Activated T-cell treated with anti-CD3 and anti-CD28 coated beads for 1 hour (primary cell): ENCODE data around the gene KLHL13.
"Not testable (repeated sequence)": the region's sequence is repeated elsewhere in the genome, so short reads cannot be mapped to it uniquely, and the experiment has no call there.

Experiments
- DNase-seq: peaks from one replicate; pipeline ENCODE4 v3.0.0-alpha.2; 2020; ENCODE audit warnings: low read depth

The KLHL13 gene, protein sequence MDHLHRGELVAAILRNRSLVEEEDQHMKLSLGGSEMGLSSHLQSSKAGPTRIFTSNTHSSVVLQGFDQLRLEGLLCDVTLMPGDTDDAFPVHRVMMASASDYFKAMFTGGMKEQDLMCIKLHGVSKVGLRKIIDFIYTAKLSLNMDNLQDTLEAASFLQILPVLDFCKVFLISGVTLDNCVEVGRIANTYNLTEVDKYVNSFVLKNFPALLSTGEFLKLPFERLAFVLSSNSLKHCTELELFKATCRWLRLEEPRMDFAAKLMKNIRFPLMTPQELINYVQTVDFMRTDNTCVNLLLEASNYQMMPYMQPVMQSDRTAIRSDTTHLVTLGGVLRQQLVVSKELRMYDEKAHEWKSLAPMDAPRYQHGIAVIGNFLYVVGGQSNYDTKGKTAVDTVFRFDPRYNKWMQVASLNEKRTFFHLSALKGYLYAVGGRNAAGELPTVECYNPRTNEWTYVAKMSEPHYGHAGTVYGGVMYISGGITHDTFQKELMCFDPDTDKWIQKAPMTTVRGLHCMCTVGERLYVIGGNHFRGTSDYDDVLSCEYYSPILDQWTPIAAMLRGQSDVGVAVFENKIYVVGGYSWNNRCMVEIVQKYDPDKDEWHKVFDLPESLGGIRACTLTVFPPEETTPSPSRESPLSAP

DNA sequence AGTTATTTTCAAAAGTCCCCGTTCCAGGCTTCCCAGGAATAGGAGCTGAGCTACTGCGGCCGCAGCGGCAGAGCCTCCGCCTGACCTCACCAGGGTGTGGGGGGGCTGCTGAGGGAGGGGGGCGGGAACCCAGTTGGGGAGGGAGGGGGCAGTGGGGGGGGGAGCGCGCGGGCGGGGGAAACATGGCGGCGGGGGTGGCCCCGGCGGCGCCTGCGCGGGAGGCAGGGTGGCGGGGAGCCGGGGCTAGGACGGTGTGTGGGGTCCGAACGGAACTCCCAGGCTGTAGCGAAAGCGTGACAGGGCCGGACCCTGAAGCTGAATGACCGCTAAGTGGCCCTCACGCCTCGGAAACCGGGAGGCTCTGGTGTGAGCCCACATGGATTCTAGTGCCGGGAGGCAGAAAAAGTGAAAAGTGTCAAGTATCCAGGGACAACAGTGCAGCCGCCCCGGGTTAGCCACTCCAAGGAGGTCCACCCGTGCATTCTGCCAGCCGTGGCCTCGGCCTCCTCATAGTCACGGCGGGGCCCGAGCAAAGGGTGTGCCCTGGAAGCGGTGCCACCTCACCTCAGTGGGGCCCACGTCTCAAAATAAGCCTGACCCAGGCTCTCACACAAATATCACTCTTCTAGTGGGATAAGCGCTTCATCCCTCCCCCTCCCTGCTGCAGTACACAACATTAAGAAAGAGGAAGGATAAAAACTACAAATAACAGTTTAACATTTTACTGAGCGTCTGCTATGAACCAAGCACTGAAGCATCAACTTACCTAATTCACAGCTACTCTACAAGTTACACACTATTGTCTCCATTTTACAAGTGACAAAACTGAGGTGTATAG, at the start of gene KLHL13:
KLHL13 (minus strand) TSS at position 98 of the 838 bp plus-strand sequence. CDS start 88,337 bp downstream, outside the sequence.
- DNase-seq: peak; percentile 0

DNA sequence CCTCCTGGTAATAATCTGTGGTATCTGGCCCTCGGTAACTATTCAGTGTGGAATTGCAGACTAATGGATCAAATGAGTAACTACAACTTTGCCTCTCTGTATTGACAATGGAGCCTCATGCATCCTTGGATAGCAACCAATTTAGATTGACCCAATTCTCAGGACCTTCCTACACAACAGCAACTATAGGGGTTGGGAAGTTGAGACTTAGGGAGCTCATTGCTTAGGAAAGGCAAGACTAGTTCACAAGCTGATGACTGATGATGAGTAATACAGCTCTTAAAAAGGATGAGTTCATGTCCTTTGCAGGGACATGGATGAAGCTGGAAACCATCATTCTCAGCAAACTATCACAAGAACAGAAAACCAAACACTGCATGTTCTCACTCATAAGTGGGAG, 47.5 kb upstream of the KLHL13 start:
- DNase-seq: no peak

DNA sequence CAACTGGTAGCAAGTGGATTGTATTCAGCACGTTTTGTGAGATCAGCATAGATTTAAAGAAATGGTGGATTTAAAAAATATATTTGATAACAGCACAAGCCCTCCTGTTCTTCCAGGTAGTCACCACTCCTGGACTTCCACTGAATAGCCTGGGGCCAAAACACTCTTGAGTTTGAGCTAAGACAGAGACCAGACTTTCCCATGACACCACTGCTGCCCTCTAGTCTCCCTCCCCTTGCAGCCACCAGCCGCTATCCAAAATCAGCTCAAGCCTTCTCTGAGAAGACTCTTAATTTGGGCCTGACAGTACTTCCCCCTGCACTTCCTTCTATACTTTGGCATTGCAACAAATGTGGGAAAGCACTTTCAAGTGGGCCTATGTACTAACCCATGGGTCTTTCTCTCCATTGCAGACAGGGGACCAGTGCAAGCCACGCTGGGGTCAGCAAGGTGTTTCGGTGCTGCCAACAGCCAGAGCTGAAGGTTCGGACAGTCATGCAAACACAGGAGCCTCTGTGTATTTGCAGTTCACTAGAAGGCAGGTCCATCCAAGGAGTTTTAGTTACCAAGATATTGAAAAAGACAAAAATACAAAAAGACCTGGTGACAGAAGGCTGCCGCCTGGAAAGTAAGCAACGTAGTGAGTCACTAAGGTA, 40.5 kb upstream of the KLHL13 start:
- no peak for DNase-seq

DNA sequence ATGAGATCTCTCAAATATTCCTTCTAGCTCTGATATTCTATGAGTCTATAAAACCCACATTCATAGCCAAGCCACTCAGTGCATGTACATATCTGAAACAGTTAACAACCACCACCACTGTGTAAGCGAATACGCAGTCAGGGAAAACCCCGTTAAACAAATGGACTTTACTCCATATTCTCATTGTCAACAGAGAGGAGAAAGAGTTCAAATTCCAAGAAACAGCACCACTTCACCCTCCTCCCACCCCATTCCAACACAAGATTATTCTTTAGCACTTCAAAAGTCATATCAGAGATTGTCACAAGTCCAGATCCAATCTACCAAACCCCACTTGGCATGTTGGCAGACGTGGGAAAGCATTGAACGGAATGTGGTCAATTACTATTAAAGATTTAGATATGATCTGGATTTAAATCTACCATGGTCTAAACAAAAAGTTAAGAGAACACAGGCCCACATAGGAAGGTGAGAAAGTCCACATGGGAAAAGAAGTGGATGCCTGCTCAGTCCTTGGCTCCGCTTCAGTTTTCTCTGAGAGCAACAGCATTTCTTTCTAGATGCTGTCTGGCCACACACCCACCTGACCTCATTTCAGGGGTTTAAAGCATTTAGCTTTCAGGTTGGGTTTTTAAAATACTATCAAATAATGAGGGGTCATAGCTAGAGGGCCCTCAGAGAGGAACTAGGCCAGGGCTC, 39.8 kb upstream of the KLHL13 start:
- no peak for DNase-seq

DNA sequence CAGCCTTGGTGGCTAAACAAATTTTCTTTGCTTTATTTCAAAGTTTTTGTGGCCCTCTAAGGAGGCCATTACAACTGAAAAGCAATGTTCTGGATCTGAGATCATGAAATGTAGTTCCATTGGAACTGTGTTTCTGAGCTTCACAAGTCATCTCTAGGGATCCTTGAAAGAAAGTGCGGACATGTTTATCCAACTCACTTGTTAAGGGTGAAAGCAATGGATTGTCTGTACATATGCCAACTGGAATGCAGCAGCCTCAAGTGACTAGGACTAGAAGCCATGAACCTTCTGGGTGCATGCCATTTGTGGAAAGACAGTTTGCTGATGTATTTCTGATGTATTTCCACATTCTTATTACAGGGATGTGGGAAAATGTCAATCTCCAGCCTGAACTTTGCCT, 36.7 kb upstream of the KLHL13 start:
- no peak for DNase-seq

DNA sequence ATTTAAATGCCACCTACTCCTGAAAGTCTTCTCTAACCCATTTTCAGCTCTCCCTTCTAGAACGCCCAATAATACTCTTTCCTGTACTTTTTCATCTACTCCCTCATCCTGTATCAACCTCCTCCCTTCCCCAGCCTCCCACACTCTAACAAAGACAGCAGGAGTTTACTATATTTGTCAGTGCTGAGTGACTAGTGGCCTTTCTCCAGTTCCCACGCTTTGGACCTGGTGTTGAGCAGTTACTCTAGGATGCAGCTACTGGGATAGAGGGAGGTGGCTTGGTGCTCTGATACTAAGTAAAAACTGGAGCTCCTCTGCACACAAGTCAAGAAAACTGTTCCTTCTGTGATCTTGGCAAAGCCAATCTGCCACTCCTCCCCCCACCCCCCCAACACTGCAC, 36.1 kb upstream of the KLHL13 start:
- no peak for DNase-seq

DNA sequence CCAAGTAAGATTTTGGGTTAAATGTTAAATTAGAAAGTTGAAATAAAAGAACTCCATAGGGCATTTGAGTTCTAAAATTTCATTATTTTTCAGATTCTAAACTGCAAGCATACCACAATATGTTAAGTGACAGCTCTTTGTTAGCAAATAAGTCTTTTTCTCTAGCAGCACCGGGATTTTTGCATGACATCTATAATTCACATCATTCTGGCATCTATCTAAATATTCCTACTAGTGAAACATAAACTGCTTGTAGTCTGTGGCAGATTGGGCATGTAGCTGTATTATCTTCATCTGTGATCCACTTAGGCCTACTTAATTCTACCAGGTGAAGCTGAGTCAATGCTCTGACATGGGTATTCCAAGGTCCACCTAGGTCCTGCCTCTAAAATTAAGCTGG, 32.1 kb upstream of the KLHL13 start:
- no peak for DNase-seq

DNA sequence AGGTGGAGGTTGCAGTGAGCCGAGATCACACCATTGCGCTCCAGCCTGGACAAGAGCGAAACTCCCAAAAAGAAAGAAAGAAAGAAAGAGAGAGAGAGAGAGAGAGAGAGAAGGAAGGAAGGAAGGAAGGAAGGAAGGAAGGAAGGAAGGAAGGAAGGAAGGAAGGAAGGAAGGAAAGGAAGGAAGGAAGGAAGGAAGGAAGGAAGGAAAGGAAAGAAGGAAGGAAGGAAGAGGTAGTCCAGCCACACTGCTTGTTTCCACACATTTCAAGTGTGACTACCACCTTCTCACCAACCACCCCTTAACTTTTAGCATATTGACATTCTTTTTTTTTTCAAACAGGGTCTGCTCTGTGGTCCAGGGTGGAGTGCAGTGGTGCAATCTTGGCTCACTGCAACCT, 31.2 kb upstream of the KLHL13 start:
- not testable (repeated sequence) for DNase-seq

DNA sequence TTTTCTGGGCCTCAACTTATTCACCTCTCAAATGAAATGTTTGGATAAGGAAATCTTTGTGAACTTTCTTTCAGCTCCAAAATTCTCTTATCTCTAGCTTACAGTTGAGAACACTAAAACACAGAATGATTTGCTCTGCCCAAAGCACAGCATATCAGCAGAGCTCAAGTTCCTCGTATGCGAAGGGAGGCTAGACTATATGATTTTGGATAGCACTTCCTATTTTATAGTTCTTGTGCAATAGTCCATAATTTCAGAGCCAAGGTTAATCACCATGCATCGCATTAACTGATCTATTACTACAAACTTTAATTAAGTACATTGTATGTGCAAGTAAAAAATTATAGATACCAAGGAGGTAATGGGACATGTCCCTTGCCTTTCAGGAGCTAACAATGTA, 27.0 kb upstream of the KLHL13 start:
- DNase-seq: no peak

DNA sequence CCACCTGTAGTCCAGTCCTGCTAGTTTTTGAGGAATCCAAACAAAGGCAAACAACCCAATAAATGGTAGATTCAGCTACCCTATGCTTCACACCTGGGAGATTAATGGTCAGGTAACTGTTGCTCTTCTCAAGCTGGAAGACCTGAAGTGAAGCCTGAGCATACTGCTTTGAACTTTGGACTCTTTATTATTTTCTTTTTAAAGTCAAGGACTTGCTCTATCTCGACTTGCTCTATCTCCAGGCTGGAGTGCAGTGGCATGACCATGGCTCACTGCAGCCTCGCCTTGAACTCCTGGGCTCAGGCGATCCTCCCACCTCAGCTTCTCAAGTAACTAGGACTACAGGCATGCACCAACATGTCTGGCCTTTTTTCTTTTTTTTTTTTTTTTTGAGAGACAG, 14.7 kb upstream of the KLHL13 start:
- no peak for DNase-seq

DNA sequence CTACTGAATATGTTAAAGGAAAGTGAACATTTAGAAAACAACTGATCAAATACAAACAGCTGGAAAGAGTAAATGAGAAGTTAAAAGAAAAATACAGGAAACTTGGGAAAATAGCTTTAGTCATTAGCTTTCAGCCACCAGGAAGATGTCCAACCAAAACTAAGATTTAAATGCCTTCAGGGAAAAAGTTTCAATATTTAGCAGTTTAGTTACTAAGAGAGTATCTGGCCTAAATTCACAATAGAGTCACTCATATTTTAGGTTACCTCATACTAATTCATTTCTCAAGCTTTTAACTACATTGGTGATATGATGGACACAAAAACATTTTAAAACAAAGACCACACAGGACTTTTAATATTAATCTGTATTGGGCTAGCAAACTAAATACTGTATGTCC, 13.1 kb upstream of the KLHL13 start:
- DNase-seq: no peak

DNA sequence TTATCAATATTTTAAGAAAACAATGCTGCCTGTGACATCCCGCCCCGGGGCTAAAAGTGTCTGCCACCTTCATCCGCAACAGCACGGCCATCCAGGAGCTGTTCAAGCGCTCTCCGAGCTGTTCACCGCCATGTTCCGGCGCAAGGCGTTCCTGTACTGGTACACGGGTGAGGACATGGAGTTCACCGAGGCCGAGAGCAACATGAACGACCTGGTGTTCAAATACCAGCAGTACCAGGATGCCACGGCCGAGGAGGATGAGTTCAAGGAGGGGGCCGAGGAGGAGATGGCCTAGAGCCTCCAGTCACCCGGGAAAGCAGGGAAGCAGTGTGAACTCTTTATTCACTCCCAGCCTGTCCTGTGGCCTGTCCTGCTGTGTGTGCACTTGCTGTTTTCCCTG, 12.1 kb upstream of the KLHL13 start:
- no peak for DNase-seq

DNA sequence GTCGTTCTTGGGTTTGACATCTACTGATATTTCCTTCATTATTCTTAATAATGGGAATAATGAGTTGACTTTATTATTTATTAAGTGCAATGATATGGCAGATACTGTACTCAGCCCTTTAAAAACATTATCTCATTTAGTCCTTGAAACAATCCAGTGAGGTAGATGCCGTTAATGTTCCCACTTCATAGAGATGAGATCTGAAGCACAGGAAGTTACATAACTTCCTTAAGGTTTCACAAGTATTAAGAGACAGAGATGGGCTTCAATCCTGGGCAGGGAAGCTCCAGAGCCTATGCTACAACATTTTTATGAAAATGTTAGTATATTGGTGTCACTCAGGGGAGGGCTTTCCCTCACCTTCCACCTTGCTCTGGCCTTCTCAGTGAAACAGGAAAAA, 9.7 kb upstream of the KLHL13 start:
- DNase-seq: no peak

DNA sequence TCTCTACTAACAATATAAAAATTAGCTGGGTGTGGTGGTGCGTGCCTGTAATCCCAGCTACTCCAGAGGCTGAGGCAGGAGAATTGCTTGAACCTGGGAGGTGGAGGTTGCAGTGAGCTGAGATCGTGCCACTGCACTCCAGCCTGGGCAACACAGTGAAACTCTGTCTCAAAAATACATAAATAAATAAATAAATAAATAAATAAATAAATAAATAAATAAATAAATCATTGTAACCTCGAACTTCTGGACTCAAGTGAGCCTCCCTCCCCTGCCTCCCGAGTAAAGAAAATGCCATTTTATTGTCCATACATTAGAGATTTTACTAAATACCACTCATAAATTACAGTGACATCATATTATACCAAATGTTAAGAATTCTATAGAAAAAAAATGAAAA, 7.6 kb upstream of the KLHL13 start:
- not testable (repeated sequence) for DNase-seq

DNA sequence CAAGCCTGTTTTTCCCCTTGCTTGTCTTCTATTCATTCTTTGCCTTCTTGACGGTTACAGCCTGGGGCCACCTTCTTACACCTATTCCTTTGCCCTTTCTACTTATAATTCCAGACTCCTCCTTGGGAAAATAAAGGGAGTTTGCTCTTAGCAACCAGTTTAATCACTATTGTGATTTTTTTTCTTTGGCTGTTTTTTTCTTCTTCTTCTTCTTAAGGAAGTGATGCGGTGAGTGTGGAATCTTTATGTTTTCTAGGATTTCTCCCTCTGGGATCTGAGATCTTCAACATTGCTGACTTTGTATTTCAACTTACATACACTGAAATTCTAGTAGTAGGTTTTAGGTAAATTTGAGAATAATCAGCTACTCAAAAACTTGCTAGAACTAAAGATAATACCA, 1.1 kb upstream of the KLHL13 start:
- DNase-seq: no peak

DNA sequence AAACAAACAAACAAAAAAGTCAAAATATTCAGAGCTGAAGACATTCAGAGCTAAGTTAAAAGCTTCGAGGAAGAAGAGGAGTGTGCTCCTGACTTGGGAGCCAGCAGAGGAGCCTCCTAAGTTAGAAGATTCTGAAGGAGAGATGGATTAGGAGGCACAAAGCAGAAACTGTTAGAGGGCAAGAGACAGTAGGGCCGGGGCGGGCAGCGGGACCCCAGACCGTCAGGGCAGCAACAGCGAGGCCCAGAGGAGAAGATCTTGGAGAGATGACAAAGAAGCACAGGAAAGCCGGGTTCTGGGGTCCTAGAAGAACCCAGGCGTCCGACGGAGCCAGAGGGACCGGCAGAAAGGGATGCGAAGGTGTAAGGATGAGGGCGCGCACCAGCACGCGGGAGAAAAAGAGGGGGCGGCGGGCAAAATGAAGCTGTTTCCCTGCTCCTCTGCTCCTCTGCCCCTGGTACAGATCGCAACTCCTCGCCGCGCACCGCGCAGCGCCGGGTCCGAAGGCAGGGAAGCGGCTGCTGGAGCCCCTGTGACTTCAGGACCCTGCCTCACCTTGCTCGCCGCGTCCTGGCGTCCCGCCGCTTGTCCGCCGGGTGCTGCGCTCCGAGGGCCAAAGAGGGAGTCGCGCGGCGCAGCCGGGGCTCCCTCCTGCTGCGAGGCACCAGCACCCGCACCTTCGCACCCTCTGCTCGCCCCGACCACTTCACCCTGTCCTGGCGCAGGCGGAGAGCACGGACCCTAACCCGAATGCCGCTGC, 477 bp downstream of the KLHL13 start:
- peak; percentile 0 for DNase-seq

DNA sequence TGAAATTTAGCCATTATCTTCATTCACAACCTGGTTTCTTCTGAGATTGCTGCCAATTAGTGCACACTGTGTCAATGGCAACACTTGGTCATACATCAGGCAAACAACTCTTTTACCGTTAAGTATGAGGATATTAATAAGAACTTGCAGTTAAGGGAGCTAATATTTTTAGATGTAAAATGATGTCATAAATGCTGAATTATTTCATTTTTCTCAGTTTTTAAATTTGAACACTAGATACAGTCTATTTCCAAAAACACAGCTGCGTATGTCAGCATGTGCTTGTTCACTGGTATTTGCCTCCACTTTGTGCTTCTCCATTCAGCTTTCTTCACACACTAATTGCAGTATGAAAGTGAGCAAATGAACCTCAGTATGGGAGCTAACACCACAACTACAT, 1.6 kb downstream of the KLHL13 start:
- no peak for DNase-seq

DNA sequence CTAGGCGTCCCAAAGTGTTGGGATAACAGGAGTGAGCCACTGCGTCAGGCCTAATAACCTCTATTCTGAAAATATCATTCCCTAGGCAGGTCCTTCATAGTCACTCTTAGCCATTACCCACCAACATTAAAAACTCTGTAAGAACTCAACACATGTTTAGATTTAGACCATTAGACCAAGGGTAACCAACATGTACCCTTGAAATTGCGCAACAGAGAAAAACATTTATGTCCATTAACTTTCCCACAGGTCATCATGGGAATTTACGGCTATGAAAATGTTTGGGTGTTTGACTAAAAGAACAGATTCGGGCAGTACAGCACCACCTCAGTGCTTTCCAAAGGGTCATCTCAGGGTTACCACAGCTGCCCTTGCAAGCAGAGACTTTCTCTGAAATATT, 7.5 kb downstream of the KLHL13 start:
- DNase-seq: no peak

DNA sequence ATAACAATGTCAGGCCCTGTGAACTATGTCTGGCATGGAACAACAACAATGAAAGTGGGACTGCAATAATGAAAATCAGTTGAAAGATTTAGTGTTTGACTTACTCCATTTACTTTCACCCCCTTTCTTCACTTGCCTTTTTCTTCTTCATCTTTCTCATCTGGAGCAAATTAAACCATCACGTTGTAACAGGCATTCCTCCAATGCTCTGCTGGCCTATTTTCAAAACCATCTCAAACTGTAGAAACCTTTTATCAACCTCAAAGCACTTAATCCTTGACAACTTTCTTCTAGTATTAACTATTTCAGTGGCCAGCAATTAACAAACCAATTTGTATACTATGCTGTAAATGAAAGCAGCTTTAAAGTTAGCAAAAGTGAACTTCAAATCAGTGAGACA, 8.3 kb downstream of the KLHL13 start:
- DNase-seq: no peak

DNA sequence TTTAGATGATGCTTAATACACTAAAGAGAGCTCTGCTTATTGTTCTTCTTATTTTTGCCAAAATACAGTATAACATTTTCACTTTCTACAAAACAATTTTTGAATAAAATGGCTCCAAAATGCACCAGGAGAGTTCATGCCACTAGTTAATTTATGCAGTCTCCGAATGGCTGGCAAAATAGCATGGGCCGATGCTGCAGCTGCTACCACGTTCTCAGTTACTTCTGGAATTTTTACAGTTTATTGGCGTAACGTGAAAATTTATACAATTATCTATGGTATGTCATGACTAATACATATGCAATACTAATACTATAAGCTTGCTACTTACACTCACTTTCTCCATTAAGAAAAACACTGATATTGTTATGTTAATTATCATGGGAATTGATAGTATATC, 16.5 kb downstream of the KLHL13 start:
- no peak for DNase-seq

DNA sequence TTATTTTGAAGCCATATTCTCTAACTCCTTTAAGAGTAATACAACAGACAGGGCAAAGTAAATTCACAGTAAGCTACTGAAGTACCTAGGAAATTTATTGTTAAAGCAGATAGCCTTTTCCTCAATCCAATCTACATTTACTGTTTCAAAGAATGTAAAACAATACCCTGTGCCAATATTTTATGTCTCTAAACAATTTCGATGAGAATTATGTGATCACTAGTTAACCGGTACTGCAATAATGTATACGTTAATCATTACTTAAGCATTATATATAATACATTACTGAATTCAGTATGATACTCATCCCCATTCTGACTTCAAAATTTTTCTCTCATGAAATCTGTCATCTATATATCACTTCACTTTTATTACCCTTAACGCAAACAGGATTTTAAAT, 28.5 kb downstream of the KLHL13 start:
- DNase-seq: no peak
